ENCODE measurements around the gene PRR7.

GRCh38 chr5:177490311-177490991 lies 43.8 kb downstream of the PRR7 start:
- TF ChIP-seq CTCF (IDR thresholded peaks at IDR 0.05) (no peak), POLR2A (IDR thresholded peaks at IDR 0.05) (no peak)
